SHP77 treated with DMSO at 0.1 percent for 48 hours (cell line): ENCODE data around the gene KIF4A.

ENCODE experiments used
- DNase-seq: peaks from one replicate; lab custom pipeline; 2025; lab: John Stamatoyannopoulos, UW

KIF4A gene

GRCh38 chrX:70402721-70403120 lies 112.8 kb downstream of the KIF4A start:
- DNase-seq = no peak

GRCh38 chrX:70405003-70405402 lies 115.1 kb downstream of the KIF4A start:
- DNase-seq = no peak

GRCh38 chrX:70410921-70411320 lies 121.0 kb downstream of the KIF4A start:
- no peak for DNase-seq

GRCh38 chrX:70411475-70411874 lies 121.6 kb downstream of the KIF4A start:
- DNase-seq = no peak

GRCh38 chrX:70421618-70422017 lies 131.7 kb downstream of the KIF4A start:
- no peak for DNase-seq

GRCh38 chrX:70422851-70423341 lies 133.0 kb downstream of the KIF4A start, which contains the start of gene GDPD2:
Gene GDPD2, plus strand, starts transcription at chrX:70423314. Its CDS starts 1,671 bp downstream, at chrX:70424985.
- DNase-seq = peak; percentile 49

- no peak for DNase-seq
Observed at GRCh38 chrX:70423936-70424675, 134.2 kb downstream of the KIF4A start.

GRCh38 chrX:70424801-70425200 lies 134.9 kb downstream of the KIF4A start:
- DNase-seq = no peak

GRCh38 chrX:70426286-70427278 lies 136.7 kb downstream of the KIF4A start:
- DNase-seq = no peak

- no peak for DNase-seq
Observed at GRCh38 chrX:70427365-70427764, 137.5 kb downstream of the KIF4A start.

GRCh38 chrX:70429759-70430158 lies 139.9 kb downstream of the KIF4A start:
- DNase-seq = no peak

GRCh38 chrX:70432936-70433847 lies 143.3 kb downstream of the KIF4A start:
- DNase-seq = no peak

- peak; percentile 38 for DNase-seq
Observed at GRCh38 chrX:70433848-70434351, 144.0 kb downstream of the KIF4A start.

GRCh38 chrX:70434352-70434866 lies 144.5 kb downstream of the KIF4A start:
- peak; percentile 67 for DNase-seq

GRCh38 chrX:70434914-70435586 lies 145.1 kb downstream of the KIF4A start:
- no peak for DNase-seq

- no peak for DNase-seq
Observed at GRCh38 chrX:70436343-70436742, 146.4 kb downstream of the KIF4A start.

- no peak for DNase-seq
Observed at GRCh38 chrX:70437011-70437410, 147.1 kb downstream of the KIF4A start.

- no peak for DNase-seq
Observed at GRCh38 chrX:70437921-70438665, 148.2 kb downstream of the KIF4A start.

GRCh38 chrX:70439016-70439415 lies 149.1 kb downstream of the KIF4A start:
- no peak for DNase-seq

- DNase-seq = no peak
Observed at GRCh38 chrX:70442224-70442623, 152.3 kb downstream of the KIF4A start.
